GM12874 (cell line): ENCODE results near the gene GAD2.

Experiments used
- TF ChIP-seq, protein P1 (sequence below): IDR thresholded peaks from 2 replicates; pipeline ENCODE4 v1.5.1; 2011; ENCODE audit warnings: low read depth, mild to moderate bottlenecking, control low read depth, low read length, moderate library complexity; ENCODE audit not compliant: insufficient read depth

GAD2 gene

DNA sequence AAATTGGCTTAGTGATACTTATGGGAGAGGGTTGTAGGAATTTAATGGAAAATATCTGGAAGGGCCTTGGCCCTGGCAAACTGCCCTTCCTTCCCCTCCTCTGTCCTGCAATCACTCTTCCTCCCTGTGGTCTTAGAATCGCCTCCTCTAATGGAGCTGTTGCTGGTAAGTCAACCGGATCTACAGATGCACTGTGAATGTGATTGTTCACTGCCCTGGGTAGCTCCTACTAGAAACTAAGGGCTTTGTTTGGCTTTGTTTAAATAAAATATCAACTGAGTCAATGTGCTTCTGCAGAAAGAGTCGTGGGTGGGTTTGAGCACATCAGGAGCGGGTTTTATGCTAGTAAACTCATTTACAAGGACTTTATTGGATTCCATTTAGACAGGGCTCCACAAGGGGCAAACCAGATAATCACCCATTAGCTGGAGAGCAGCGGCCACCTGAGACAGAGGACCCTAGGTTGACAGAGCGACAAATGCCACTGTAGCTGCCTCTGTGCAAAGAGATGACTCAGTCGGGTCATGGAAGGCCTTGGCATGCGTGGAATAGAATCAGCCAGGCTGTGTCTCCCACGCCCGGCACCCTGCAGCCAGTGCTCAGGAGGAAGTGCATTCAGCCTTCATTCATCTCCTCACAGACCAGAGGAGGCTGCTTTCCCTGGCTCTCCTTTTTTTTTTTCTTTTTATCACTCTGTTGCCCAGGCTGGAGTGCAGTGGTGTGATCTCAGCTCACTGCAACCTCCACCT, 97.9 kb downstream of the GAD2 start:
- TF ChIP-seq, protein P1, sequence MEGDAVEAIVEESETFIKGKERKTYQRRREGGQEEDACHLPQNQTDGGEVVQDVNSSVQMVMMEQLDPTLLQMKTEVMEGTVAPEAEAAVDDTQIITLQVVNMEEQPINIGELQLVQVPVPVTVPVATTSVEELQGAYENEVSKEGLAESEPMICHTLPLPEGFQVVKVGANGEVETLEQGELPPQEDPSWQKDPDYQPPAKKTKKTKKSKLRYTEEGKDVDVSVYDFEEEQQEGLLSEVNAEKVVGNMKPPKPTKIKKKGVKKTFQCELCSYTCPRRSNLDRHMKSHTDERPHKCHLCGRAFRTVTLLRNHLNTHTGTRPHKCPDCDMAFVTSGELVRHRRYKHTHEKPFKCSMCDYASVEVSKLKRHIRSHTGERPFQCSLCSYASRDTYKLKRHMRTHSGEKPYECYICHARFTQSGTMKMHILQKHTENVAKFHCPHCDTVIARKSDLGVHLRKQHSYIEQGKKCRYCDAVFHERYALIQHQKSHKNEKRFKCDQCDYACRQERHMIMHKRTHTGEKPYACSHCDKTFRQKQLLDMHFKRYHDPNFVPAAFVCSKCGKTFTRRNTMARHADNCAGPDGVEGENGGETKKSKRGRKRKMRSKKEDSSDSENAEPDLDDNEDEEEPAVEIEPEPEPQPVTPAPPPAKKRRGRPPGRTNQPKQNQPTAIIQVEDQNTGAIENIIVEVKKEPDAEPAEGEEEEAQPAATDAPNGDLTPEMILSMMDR, result no peak

DNA sequence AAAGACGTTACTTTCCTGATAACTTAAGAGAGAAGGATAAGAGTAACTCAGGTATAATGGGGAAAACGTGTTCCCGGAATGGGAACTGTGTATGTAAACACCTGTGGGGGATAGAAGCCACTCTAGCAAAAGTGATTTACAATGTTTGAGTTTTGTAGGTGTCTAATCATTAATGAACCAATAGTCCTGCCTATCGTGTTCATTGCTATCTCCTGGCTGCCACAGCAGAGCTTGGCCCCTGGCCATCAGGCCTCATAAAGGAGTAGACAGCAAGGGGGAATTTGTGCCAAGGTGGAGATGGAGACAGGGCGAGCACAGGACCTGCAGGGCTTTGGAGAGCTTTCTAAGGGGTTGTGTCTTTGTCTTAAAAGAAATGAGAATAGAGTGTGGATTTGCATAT, 102.1 kb downstream of the GAD2 start:
- TF ChIP-seq, protein P1, result no peak

DNA sequence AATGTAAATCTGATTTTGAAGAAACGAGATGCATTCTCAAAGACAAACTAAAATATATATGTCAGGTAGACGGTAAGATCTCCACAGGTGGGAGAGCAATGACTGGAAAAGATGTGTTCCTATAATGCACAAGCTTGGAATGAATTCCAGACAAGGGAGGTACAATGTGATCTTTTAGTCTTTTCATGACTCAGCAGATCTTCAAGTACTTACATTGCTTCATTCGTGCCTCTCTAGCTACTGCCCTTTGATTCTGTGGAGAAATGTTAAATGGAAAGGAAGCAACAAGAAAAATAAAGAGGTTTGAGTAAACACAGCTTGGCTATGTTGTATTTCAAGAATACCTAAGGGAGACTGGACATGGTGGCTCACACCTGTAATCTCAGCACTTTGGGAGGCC, 106.6 kb downstream of the GAD2 start:
- TF ChIP-seq, protein P1, result no peak

DNA sequence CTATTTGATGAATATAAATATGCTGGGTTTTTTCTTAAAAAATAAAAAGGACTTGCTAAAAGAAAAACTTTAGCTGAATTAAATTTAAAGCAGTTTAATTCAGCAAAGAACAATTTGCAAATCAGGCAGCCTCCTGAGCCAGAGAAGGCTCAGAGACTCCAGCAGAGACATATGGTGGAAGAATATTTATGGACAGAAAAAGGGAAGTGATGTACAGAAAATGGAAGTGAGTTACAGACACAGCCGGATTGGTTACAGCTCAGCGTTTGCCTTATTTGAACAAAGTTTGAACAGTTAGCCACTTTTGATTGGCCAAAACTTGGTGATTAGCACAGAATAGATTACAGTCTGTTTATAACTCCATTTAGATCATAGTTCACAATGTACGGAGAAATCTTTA, 110.3 kb downstream of the GAD2 start:
- TF ChIP-seq, protein P1, result no peak

DNA sequence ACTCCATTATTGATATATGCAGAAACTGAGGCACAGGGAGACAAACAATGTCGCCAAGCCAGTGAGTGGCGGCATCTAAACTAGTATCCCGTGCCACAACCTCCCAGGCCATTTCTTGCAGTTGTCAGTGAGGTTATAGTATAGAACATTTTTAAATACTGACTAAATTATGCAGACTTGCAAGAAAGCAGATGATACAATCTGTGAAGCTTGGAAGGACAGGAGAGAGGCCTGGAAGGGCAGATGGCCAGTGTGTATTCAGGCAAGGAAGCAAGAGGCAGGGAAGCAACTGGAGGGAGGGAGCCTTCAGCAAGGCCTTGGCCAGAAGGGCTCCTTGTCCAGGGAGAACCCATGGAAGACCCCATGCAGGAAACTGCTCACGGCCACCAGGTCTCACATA, 111.2 kb downstream of the GAD2 start:
- TF ChIP-seq, protein P1, result no peak

DNA sequence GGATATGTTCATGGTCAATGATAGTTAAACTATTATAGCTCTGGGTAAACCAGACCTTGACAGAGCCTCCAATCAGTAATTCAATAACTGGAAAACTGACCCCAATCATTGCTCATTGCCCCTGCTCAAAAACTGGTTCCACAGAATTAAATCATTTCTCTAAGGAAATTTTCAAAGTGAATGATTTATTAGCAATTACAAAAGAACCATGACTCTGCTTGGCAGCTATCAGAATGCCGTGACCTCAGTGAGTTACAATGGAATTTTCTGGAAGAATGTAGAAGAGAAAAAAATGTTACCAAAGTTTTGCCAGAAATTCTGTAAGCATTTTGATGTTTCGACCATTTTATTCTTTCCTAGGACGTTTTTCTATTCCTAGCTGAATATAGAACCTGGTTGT, 114.8 kb downstream of the GAD2 start:
- TF ChIP-seq, protein P1, result no peak

DNA sequence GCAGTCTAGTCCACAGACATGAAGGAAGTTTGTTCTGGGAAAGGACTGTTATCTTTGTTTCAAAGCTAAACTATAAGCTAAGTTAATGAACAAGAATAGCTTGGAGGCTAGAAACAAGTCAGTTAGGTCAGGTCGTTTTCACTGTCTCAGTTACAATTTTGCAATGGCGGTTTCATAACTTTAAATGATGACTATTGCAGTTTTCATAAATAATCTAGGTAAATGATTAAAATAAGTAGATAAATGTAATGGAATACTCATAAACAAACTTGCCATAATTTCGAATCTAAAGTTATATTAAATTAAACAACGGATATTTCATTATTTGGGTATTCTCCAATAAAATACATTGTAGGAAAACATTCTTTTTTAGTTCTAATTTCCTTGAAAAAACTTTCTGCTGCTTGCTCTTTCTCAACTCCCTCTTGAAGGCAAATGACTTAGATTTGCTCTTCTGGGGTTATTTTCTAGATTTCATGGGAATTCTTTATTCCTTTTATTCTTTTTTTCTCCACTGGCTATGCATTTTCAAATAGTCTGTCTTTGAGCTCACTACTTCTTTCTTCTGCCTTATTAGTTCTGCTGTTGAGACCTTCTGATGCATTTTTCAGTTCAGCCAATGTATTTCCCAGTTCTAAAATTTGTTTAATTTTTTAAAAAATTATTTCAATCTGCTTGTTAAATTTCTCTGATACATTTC, 117.8 kb downstream of the GAD2 start:
- TF ChIP-seq, protein P1, result no peak
